ENCODE data around the gene C1orf174.

The C1orf174 gene

DNA sequence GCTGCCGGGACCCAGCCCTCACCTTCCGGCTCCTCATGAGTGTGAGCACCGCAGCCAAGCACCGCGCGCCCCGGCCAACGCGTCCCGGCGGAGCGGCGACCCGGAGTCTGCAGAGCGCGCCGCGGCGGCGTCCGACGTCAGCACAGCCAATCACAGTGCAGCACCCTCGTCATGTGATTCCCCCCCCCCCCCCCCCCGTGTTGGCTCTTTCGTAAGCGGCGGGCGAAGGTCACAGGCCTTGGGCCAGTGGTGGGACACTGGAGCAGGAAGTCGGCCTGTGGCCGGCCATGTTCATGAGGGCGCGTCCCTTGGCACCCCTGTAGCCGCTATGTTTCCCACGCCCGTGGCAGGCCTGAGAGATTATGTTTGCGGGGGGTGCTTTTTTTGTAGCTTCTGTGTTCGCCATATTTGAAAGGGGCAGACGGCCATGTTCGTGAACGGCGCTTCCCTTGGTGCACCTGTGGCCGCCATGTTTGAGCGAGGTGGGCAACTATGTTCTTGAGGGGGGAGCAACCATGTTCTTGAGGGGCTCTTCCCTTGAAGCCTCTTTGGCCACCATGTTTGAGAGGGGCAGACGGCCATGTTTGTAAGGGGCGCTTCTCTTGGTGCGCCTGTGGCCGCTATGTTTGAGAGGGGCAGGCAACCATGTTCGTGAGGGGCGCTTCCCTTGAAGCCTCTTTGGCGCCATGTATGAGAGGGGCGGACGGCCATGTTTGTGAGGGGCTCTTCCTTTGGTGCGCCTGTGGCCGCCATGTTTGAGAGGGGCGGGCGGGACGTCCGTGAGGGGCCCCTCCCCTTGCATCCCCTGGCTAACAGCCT, at the start of gene C1orf174:
C1orf174 (minus strand) TSS at position 123 of the 819 bp plus-strand sequence; CDS start at position 37, 86 bp downstream.
- peak; percentile 97 for DNase-seq (ENCODE audit: low spot score)

- DNase-seq (ENCODE audit: low spot score): no peak
Measured at GRCh38 chr1:3948344-3948743, 48.3 kb upstream of the C1orf174 start.

- DNase-seq (ENCODE audit: low spot score): no peak
Measured at GRCh38 chr1:3945916-3946840, 46.1 kb upstream of the C1orf174 start.

DNA sequence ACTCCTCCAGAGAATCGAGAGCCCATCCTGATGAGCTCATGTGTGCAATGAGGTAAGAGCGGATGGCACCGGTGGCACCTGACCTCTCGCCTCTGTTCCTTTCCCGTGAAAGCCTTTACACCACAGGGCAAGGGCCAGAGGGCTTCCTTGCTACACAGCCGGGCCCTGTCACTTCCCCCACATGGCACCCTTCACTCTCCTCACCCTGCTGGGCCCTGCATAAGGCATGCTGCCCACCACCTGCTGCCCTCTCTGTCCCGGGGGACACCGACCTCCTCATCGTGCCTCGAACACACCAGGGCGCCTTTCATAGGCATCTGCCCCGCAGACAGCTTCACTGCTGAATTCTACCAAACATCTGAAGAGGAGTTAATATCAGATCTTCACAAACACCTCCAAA, 45.1 kb upstream of the C1orf174 start:
- no peak for DNase-seq (ENCODE audit: low spot score)

- no peak for DNase-seq (ENCODE audit: low spot score)
Measured at GRCh38 chr1:3944578-3945125, 44.6 kb upstream of the C1orf174 start.

DNA sequence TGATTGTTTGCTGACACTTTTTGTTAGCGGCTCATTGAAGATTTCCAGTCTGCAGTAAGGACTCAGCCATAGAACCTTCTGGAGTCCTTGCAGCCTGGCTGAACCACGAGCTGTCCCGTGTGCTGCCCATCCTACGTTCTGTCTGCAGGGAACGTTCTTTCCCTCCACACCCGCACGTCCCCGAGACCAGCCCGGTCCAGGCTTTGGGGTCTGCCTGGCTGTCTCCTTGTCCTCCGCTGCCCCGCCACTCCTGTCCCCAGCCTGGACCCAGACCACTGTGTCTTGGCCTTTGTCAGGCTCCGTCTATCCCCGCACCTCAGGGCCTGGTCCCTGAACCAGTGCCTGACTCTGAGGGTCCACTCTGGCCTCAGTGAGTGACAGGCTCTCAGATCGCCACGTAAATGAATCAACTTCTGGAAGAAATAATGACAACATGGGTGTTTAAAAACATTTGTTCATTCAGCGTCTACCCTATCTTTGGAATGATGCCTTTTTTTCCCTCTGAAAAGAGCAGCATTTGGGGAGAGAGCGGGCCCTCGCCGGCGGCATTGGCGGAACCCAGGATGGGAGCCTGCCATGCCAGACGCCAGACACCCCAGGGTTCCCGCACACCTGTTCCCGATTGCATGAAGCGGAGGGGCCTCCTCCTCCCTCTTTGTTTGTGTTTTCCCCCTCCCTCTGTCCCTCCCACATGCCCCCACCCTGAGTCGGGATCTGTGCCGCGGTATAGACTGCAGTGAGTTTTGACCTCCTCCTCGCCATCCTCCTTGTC, 43.9 kb upstream of the C1orf174 start:
- no peak for DNase-seq (ENCODE audit: low spot score)

DNA sequence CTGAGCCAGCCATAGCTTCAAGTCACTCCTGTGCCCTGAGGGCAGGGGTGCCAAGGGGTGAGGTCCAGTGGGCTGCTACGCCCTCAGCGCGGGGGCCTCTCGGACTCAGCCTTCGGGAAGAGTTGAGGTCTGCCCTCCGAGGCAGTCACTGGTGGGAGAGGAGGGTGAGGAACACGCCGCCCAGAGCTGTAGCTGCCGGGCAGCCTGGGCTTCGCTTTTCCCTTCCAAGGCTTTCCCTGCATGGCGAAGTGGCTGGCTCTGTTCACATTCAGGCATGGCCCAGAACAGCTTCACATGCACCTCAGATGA, 43.0 kb upstream of the C1orf174 start:
- DNase-seq (ENCODE audit: low spot score): no peak

DNA sequence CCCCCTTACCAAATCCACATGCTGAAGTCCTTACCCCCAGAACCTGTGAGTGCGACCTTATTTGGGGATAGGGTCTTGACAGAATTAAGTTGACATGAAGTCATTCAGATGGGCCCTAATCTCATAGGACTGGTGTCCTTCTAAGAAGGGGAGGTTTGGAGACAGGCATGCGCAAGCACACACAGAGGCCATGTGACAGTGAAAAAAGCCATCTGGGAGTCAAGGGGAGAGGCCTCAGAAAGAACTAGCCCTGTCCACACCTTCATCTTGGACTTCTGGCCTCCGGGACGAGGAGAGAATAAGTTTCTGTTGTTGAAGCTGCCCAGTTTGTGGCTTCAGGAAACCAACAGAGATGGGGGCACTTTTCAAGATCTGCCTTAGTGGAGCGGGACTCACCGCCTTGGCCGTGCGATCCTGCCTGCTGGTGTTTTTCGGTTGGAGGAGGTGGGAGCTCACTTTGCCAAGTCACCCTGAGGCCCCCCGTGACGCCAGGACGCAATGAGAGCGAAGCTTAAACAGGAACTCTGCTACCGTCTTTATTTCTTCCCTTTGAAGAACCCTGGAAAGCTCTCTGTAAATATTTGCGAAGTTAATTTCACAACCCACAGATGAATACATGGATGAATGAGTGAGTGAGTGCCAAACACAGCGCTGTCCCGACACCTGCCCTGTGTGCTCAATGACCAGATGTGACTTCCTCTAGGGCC, 42.5 kb upstream of the C1orf174 start:
- DNase-seq (ENCODE audit: low spot score): no peak

DNA sequence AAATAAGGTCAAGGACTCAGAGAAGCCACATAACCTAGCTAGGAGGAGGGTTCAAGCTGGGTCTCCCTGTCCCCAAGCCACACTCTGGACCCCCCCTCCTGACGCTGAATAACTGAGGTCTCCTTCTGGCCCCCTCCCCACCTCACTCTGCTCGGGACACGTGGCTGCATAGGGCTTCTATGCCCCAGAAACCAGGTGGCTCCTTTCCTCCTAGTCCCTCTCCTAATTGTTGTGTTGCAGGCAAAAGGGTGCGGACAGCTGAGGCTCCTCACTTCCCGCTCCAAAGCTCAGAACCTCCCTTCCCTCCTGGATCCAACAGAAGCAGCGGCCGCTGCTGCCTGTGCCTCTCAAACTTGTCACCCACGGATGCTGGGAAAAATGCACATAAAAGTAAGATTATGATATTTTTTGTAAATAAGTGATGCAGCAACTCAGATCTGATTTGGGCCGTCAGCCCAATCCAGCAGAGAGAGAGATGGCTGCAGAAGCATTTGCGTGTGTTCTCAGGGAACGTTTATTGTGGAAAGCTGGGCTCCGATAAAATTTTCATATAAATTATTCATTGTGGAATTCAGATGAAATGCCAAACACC, 40.8 kb upstream of the C1orf174 start:
- DNase-seq (ENCODE audit: low spot score): no peak

- no peak for DNase-seq (ENCODE audit: low spot score)
Measured at GRCh38 chr1:3940081-3940753, 40.1 kb upstream of the C1orf174 start.

- DNase-seq (ENCODE audit: low spot score): no peak
Measured at GRCh38 chr1:3939242-3940080, 39.4 kb upstream of the C1orf174 start.

GRCh38 chr1:3932156-3932919, 32.3 kb upstream of the C1orf174 start:
- no peak for DNase-seq (ENCODE audit: low spot score)

DNA sequence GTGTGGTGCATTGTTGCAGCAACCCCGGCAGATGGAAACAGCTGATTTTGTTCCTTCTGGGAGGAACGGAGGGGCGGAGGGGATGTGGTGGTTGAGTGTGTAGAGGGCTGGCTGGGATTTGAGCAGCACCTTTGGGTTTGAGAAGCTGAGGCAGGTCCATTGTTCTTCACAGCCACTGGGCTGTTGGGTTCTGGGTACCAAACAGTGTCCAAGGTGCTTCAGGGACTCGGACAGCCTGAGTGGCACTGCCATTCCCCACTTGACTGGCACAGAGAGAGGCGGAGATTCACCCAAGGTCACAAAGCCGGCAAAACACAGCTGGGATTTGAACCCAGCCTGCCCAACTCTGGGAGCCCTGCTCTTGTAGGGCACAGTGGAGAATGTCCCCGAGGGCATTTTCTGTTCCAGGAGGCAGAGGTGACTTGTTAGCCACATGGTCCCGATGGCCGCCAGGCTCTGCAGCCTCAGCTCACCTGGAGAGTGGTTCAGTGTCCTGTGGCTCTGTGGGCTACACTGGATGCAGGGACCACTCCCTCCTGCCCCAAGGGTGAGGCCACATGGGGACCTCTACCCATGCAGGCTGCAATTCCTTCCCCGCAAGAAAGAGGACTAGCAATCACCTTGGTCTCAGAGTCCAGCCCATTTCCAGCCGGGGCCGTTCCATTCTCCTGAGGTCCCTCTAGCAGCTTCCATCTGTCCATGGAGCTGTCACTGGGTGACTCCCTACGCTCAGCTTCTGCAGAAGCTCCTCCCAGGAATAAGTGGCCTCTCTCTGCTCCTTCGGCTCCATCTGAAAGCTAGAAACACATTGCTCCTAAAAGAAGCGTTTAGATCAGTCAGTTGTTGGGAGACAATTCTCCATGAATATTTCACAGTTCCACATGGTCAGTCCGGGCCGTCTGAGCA, 31.2 kb upstream of the C1orf174 start:
- DNase-seq (ENCODE audit: low spot score): no peak

GRCh38 chr1:3930301-3931006, 30.4 kb upstream of the C1orf174 start:
- no peak for DNase-seq (ENCODE audit: low spot score)

DNA sequence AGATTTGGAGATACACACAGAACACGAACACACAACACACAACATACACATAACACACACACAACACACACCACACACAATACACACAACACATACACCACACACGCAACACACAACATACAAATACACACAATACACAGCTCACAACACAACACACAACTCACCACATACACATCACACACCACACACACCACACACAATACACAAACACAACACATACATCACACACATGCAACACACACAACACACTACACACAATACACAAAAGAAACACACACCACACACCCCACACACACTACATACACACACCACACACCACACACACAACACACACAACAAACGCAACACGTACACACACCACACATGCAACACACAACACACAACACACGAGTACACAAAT, 29.1 kb upstream of the C1orf174 start:
- no peak for DNase-seq (ENCODE audit: low spot score)

- DNase-seq (ENCODE audit: low spot score): no peak
Measured at GRCh38 chr1:3928586-3928985, 28.5 kb upstream of the C1orf174 start.

GRCh38 chr1:3926956-3927355, 26.9 kb upstream of the C1orf174 start:
- no peak for DNase-seq (ENCODE audit: low spot score)
